ENCODE data around the gene VPS50.

- no peak for TF ChIP-seq CTCF (IDR thresholded peaks at IDR 0.05)
- no peak for TF ChIP-seq POLR2A (IDR thresholded peaks at IDR 0.05)
Observed at GRCh38 chr7:93239824-93240223, 7.7 kb downstream of the VPS50 start.
